CD4-positive, alpha-beta T cell treated with Interleukin-10 for 1 hour (primary cell): ENCODE data around the gene C3orf18.
A peak's percentile ranks its signal among the peaks of the same experiment; 100 is the strongest.

Source experiments
- DNase-seq: peaks from one replicate; pipeline ENCODE4 v3.0.0-alpha.2; 2020

Gene C3orf18

DNA sequence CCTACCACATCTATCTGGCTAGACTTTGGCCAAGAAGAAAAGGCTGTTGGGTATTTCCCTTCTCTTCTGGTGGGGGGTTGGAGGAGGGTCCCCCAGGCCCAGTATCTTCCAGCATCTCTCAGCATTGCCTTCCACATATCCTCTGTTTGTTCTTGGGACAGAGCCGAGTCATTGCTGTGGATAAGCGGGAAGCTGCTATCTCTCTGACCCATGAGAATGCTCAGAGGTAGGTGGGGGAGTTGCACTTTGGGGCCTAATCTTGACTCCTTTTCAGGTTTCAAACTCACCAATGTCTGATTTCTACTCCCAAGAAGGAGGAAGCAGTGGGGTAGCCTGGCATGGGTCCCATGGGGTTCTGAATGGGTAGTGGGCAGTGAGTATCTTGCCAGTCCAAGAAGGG lies 9.8 kb upstream of the C3orf18 start:
- no peak for DNase-seq

DNA sequence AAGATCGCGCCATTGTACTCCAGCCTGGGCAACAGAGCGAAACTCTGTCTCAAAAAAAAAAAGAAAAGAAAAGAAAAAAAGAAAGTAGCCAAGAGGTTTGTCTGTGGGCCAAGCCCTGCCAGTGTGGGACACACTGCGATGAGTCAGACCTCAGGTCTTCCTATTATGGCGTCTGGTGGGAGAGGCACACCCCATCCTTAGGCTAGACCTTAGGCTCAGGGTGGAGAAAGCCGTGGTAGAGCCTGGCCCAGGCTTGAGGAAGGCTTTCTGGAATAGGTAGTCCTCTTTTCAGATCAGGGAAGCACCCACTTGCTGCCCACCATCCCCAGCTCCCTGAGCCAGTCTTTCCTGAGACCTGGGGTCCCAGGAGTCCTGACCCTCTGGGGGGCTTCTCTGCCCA lies 7.8 kb upstream of the C3orf18 start:
- DNase-seq = no peak

DNA sequence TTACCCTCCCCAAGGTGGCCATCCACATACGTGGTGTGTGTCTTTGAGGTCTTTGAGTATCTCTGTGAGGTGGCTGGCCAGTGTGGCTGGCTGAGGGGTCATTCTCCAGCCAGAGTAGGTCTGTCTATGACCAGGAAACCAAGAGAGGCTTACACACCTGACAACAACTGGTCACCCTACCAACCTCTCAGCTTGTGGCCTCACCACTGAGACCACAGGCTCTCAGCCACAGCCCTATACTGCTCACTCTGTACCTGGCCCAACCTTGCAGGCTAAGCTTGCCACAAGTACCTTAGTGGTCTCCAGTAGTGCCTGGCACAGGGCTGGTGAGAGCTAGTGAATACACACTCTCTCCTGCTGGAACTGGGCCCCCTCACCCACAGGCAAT lies 6.9 kb upstream of the C3orf18 start:
- peak; percentile 29 for DNase-seq

DNA sequence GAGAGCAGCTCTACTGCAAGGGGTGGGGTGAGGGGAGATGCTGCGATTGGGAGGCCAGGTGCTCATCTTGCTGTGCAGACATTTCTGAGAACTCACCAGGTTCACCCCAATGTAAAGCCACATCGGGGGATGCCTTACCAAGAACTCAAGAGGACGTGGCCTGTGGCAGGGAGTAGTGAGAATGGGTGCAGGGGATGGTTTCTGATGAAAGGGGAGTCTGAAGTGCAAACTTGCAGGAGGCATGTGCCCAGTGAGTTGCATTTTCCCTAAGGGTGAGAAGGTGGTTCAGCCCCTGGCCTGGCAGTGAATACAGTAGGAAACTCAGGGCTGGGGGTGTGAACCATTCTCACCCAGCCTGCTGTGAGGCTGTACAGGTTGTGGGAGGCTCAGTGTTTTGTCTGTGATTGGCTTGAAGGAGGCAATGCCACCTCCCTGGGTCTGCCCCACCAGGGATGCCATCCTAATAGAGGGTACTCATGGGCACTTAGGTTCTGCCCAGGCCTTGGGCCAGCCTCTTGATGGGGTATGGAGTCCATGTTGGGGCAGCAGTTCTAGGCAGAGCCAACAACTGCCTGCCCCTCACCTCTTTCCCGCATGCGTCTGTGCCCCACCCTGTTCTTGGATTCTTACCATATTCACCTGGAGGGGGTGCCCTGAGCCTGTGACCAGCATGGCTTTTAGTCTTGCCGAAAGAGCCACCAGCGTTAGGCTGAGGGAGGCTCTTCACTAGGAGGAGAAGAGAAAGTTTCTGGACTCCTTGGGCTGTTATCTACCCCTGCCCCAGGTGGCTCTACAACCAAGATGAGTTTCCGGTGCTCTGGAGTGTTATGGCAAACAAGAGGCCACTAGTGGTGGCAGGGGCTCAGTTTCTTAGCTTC lies 6.3 kb upstream of the C3orf18 start:
- DNase-seq = peak; percentile 75

DNA sequence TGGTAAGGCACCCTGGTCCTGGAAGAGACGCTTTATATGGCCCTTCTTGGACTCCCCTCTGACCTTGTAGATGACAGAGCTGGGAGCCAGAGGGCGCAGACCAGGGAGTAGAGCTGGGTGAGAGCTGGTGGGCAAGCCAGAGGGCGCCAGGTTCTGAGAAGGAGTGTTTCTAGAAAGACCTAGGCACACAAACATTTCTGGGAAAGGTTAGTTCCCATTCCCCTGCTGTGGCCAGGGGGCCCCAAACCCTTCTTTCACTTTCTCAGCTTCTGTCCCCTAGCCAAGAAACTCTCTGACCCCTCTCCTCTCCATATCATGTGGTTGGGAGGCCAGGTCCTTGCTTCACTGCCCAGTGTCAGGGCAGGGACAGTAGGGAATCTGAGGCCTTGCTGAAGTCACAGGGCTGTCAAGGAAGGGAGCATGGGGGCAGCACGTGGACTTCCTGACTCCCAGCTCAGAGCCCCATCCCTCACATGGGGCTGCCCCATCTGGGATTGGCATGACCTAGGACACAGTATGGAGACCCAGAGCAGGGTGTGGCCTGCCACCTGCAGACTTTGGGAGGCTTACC lies 5.3 kb upstream of the C3orf18 start:
- no peak for DNase-seq

DNA sequence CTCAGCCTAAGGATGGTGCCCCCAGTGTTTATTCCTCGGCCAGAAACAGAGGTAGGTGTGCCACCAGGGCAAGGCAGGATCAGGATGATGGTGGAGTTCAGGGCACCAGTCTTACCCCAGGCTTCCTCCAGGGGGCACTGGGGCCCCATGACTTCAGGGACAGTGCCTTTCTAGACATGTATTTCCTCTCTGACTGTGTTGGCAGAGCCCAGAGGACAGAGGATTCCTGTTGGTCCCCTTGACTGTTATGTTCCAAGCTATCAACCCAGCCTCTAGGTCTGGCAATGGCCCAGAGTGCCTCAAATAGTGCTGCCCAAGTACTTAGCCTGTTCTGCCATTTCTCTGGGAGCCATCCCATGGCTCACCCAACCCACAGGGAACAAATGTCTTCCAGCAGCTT lies 4.6 kb upstream of the C3orf18 start:
- DNase-seq = peak; percentile 87

DNA sequence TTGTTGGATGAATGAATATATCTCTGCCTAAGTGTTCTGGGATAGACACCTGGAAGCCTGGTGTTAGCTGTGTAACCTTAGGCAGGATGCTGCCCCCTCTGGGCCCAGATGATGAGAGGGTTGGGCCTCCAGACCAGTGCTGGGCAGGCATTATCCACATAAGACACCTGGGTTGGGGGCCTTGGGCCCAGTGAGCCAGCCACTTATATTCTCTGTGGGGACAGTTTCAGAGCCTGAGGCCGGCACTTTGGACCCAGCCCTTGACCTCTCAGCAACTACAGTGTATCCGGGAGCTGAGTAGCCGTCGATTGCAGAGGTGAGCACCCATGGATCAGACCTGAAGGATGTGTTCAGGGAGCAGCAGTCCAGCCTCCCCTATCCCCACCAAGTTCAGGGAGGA lies 3.9 kb upstream of the C3orf18 start:
- no peak for DNase-seq

DNA sequence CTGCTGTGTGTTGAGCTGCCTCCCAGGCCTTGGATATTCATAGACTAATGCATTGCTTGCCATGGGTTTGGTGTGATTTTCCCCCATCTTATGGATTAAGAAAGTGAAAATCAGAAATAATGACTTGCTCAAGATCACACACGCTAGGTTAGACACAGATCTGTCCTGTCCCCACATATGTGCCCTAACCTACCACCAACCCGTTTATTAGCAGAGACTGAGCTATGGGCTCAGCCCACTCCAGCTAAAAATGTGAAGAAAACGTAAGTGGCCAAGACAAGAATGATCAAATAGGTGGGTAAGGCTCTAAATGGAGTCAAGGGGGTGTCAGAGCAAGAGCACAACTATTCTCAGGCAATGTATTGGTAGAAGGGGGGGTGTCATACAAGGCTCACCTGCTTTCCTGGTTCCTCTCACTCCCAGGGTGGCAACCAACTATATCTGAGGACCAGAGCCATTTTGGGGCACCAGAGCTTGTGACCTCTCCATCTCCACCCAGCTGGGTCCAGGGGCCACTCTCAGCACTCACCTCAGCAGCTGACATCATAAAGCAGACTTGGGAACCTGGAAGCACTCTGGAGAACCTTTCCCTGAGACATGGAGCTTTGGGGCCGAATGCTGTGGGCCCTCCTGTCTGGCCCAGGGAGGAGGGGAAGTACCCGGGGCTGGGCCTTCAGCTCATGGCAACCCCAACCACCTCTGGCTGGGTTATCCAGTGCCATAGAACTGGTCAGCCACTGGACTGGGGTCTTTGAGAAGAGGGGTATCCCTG lies 3.1 kb upstream of the C3orf18 start:
- no peak for DNase-seq

DNA sequence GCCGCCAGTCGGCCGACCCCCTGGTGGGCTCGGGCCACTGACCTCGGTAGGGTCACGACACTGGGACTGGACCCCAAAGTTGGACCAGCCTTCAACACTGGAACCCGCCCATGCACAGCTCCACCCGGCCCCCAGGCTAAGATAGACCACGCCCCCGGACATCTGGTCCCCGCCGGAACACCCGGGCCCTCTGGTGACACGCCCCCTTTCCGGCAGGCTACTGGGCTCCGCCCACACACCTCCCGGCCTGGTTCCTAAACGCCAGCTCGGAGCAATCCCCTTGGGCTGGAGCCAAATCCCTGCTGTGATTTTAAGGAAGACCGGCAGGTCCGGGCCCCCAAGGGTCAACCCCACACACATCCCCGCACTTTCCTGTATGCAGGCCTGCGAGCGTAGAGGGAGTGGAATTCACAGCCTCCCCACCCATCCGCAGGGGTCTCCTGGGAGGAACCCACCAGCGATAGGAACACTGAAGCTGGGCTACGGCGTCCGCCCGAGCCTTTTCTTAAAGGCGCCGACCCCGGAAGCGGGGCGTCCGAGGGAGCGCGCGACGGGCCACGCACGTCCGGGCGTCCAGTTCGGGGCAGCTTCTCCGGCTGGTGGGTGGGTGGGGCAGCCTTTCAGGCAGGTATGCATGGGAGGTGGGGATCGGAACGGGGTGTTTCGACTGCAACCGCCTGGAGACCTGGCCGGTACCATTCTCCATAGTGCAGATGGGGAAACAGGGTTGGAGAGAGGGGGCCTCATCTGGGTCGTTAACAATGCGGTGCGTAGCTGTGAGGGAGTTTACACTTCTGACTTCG lies 1.6 kb upstream of the C3orf18 start, which contains the start of gene HEMK1:
TSS of gene HEMK1 (plus strand) at position 576 of the 803 bp plus-strand sequence. CDS start 1,583 bp downstream, outside the sequence.
- DNase-seq = peak; percentile 94

DNA sequence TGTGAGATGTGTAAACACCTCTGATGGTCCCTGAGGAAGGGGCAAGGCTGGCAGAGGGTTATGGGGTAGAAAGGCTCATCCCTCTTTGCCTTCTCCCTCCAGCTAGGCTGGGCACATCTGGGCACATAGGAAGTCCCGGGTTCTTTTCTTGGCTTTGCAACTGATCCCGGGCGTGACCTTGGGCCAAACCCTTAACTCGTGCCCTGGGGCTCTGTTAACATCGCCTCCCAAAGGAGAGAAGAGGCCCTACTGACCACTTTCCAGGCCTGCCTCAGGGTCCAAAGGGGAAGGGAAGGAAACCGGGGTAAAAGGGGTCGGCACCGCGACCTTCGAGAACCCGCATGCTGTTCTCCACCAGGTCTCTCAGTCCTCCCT lies 549 bp downstream of the C3orf18 start:
- DNase-seq = no peak

DNA sequence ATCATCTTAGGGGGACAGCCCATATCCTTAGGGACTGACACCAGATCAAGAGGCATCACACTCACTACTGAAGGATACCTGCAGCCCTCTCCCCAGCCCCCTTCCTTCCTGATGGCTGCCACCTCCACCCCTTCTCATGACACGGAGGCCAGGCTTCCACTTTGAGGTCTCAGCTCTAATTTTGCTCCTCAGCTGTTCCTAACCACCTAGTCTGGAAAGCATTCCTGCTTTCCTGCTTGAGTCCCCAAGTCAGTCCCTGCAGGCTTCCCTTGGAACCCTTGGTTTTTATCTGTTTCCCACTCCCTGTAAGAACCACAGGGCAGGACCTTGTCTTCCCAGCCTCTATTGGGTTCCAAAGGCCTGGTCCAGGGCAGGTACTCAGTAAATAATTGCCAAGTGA lies 3.2 kb downstream of the C3orf18 start:
- DNase-seq = no peak

DNA sequence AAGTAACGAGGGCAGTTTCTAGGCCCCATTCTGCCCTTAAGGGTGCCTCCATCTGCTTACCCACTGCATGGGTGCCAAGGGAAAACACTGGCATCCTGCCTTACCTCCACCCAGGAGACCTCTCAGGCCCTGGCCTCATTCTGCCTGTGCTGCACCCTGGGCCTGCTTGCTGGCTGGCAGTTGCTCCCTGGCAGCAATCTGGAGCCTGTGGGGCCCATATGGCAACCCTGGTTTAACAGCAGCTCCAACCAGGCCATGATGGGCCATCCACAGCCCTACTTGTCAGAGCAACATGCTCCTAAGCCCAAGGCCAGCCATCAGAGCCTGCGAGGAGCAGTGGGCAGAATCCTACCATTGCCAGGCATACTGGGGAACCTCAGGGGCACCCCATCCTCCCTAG lies 3.7 kb downstream of the C3orf18 start:
- no peak for DNase-seq

DNA sequence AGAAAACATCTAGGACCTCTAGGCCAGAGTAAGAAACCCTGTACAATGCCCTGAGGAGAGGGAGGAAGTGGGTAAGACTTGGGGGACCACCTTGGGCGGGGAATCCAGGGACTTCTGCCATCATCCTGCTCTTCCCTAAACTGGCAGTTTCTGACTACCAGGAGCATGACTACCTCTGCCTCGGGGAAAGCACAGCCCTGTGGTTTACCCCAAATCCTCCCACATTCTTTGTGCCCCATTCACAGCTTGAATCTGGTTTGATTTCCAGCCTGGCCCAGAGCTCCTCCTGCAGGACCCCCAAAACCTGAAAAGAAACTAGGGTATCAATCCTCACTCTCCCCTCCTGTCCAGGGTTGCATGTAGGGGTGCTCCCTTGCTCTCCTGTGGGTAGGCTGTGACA lies 4.7 kb downstream of the C3orf18 start:
- DNase-seq = no peak

DNA sequence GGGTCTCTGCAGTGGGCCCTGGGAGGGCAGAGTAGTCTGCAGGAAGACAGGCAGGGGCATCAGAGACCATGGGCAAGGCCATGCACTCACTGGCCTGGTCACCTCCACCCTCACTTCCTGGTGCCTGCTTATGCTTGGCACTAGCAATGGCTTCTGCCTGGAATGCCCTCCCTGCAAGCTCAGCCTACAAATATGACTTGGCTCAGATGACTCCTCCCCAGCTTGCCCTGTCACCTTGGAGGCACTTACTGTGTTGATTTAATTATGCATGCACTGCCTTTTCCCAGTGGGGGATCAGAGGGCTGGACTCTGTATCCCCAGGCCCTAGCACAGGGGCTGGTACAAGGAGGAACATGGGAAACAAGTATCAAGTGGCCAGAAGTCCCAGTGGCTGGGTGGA lies 7.8 kb downstream of the C3orf18 start:
- no peak for DNase-seq

DNA sequence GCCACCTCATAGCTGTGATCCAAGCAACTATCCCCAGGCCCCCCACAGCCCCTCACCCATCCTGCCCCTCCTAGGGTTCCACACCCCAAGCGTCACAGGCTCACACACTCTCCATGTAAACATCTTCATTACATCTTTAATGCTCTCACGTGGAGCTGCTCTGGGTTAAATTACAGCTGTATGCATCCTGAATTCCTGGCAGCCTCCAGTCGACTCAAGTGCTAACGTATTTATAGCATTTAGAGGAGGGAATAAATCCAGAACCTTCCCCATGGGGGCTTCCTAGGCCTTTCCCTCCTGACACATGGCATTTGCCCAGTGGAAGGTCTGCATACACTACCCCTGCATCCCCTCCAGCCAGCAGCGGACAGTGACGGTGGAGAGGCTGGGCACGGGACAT lies 9.6 kb downstream of the C3orf18 start:
- DNase-seq = no peak

DNA sequence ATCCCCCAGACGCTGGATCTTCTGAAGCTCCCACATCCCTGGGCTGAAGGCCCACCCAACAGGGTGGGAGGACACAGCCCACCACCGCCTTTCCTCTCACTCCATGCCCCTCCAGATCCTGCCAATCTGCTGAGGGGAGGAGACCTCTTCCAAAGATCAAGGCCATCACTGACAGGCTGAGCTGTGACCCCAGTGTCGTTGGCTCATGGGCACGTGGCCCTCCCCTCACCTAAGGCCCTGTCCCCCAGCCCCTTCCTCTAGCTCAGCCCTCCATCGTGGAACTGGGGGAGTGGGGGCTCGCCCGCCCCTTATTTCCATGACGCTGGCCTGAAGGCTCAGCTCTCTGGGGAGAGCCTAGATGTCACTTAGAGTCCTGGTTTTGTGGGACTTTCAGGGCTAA lies 10.4 kb downstream of the C3orf18 start:
- no peak for DNase-seq

DNA sequence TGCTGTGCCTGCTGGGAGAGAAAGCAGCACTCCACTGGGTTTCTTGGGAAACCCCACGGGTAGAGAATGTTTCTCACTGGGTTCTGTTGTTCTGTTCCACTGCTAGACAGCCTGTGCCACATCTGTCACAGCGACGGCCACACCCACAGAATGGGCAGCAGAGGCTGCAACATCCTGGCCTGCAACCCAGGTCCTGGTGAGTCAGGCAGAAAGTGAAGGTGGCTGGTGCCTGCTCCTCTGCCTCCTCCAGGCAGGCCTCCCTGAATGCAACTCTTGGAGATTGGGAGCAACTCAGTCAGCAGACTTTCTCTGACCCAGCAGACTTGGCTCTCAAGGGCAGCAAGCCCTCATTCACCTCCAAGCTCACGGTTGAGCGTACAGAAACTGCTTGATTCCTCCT lies 13.0 kb downstream of the C3orf18 start:
- DNase-seq = no peak

DNA sequence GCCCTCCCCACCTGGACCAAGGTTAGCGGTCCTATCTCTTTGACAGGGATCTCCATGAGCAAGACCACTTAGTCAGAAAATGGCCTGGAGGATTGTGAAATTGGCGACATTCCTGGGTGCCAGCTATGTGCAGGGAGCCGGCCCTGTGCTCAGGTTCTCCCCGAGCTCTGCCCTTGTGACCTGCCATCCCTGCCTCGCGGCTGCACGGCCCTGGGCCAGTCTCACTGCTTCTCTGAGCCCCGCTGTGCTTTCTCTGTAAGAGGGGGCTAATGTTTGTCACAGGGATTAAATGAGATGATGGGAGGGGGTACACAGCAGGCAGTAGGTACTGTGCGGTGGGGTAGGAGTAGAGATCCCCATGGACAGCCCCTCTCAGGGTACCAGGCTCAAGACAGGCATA lies 14.9 kb downstream of the C3orf18 start:
- DNase-seq = no peak

DNA sequence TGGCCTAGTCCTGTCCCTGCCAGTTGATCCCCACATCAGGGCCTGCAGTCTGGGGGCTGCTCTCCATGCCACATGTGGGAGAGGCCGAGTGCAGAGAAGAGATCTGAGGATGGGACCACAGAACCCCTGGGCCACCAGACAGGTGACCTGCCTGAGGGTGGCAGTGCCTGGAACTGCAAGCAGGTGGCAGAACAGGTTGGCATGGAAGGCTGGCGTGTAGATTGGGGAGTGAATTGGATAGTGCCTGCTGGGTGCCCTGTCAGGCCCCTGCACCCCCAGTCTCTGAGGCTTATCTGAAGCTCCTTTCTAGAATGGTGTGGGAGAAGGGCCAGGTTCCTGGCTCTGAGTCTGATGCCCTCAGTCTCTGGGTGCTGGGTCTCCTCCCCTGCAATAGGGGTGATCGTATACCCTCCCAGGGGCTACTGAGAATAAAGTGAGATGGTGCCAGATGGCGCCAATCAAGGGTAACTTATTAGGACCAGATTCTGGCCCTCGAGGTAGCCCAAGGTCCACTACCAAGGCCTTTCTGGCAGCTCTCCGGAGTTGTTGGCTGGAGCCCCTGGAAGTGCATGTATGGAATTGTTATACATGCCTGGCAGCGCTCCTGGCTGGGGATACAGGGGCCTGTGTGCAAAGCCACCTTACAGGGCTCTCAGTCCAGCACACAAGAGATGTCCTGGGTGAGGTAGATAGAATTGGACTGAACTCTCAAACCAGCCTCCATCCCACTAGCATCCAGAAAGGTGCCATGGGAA lies 15.7 kb downstream of the C3orf18 start:
- no peak for DNase-seq

DNA sequence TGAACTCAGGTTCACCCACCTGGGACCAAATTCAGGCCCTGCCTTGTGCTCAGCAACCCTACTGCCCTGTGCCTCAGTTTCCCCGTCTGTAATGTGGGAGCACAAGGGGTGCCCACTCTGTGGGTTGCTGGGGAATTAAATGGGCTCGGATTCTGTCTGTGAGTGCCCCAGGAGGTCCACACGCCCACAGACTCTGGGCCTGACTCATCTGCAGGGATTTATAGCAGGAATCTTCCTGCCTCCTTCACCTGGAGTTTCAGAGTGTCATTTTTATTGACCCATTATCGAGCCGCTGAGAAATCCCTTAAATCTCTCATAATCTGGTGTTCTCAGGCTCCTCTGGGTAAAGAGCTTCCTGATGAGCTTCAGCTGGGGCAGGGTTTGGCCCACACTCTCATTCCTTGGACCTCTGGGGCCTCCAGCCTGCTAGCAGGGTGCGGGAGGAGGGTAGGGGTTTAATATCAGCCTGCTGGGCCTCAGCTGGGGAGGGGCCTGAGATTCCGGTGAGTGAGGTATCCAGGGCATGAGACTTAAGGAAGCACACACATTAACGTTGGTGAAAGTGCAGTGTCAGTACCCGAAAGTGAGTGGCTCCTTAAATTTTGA lies 16.4 kb downstream of the C3orf18 start:
- DNase-seq = no peak

DNA sequence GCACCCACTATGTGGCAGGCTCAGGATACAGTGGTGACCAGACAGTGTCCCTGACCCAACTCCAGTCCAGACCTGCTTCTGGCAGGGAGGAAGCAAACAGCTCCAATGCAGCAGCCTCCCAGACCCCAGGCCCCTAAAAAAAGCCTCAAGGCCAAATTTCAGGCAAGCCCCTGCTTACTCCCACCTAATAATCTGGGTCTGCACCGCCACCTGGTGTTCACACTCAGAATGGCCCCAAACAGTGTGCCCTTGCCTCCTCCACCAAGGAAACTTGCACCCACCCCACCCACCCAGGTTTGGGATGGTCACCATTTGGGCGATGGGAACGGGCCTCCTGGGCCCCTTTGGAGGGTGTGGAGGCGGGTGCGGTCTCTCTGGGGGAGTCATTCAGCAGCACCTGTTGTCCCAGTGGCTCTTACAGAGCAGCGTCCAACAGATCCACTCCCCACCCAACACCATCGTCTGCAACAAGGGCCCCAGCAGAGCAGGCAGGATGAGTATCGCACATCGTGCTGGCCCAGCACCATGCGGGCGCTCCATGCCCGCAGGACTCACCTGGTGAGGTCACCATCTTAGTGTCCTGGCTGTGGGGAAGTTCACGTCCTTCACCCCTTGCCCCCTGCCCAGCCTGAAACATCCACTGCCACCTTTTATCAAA lies 17.3 kb downstream of the C3orf18 start:
- peak; percentile 70 for DNase-seq
